GM19035 (cell line): ENCODE measurements around the gene DUSP14.

Experiments
- ATAC-seq: cut with Tn5 transposase; IDR thresholded peaks from one replicate; pipeline ENCODE4 v1.9.1; 2021; ENCODE audit not compliant: unreplicated experiment

DUSP14 gene

DNA sequence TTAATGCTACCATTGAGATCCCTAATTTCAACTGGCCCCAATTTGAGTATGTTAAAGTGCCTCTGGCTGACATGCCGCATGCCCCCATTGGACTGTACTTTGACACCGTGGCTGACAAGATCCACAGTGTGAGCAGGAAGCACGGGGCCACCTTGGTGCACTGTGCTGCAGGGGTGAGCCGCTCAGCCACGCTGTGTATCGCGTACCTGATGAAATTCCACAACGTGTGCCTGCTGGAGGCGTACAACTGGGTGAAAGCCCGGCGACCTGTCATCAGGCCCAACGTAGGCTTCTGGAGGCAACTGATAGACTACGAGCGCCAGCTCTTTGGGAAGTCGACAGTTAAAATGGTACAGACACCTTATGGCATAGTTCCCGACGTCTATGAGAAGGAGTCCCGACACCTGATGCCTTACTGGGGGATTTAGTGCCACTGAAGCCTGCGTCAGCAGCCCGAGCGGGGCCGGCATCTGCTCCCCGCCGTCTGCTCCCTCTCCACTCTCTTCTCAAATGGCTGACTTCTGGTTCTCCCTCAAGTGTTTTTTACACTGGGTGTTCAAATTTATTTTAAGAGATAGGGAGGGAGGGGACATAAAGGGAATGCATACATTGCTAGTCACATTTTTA, 22.9 kb downstream of the DUSP14 start:
- no peak for ATAC-seq

DNA sequence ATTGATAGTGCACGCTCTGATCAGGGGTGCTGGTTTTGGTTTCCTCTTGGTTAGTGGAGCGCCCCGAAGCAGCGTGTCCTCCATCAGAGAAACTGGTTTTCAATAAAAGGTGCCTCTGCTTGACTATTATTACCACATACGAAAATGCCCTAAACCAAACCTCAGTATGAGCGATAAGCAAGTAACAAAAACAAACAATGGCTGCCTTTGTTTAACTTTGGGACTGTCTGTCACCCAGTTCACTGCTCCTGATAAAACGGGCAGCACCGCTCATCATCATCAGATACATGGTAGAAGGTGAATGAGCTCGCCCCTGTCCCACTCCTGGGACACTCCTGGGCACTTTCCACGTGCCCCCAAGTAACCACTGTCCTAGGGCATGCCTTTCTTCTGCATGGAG, 24.0 kb downstream of the DUSP14 start:
- ATAC-seq = no peak

DNA sequence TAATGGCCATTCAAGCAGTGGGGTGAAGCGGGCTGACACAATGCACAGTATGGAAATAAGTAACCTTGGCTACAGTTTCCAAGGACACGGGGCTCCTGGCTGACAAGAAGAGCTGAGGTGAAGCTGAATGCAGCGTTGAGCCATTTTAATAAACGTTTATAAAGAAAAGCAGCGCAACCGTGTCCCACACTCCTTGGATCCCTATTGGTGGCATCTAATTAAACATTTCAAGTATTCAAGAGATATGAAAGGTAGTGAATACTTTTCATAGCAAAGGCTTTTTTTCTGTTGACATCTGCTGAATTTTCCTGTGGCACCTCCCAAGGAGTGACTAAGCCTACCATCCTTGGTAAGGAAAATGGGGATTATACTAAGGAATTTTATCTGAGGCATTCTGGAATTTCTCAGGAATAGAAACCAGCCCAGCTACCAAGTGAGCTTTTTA, 26.5 kb downstream of the DUSP14 start:
- ATAC-seq = no peak

DNA sequence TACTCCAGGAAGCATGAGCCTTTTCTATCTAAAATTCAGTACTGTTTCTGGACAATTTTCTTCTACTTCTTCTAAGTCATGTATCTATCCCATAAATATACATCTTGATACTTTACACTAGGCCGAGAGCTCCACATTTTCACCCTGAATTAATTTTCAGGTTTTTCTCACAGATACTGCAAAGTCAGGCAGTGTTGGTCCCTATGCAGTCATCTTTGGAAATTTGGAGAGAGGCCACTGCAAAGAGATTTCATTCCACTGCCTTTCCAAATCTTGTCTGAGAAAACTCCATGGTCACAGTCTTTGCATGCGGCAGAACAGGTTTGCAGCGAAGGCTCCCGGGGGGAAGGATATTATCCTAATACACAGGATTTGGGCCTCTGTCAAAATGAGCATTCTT, 28.2 kb downstream of the DUSP14 start:
- ATAC-seq = no peak

DNA sequence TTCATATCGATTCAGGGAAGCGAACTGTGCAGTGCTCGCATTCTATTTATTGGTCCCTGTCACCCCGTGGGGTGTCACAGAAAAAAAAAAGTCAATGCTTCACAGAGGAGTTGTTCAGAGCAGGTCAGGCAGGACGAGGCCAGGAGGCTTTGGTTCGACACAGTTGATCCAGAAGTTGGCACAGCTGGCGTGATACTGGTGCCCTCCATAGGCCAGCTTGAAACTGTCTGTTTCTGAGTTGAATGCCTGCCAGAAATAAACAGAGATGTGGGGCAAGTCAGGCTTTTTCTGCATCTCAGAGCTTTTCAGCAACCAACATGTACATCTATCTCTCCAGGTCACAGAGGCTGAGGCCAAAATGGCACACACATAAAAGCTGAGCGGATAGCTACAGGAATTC, 29.1 kb downstream of the DUSP14 start:
- no peak for ATAC-seq

DNA sequence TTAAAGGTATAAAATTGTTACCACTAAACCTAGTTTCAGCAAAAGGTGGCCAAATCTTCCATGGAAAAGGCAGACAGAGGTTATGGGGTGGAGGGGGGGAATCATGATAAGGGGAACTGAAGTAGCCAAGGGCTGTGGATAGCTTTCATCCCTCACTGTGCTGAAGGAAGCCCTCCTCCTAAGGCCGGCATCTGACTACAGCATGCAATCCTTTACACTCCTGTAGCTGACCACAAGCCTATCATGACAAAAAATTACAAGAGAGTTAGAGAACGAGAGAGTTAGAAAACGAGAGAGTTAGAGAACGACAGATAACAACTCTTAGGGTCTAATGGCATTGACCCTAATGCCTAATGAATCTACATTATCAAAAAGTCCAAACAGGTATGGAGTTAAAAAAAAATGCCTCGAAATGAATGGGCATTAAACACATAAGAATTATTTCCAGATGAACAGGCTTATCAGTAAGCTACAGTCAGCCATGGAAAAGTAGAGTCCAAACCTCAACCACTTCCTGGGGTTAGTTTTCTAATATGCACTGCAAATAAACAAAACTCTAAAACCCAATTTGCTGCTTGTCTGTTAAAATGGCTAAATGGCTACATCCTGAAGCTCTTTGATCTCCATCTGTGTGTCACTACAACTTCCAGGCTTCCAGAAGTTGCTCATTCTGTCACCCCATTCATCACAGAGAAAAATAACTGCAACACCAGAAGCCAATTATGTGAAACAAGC, 29.7 kb downstream of the DUSP14 start:
- no peak for ATAC-seq

DNA sequence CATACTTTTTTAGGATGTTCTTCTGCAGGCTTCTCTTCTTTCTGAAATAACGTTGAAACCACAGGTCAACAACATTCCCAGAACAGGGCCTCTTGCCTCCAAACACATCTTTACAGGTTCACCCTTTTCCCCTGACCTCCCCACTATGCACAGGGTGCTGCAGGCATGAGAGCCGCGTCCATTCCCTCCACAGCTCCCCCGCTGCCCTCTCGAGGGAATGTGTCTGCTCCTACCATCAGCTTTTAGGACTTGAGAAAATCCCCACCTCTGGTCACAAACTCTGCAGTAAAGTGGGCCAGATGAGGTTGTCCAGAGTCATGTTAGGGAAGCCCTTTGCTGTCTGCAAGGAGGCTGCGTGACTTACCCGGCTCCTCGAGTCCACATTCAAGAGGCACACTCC, 30.5 kb downstream of the DUSP14 start:
- no peak for ATAC-seq

DNA sequence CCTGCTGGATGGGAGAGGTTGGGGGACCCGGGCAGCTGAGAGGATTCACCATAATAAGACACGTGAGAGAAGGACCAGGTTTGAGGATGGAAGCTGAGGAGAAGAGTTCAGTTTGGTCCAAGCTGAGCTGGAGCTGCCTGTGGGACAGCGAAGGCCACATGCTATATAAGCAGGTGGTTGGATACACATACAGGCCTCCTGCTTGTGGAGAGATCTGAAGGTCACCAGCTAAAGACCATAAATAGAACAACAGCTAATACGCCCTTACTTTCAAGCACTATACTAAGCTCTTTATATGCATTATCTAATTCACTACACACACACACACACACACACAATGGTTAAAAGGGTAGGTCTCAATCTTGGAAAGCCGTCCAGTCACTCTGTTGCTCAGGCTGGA, 32.1 kb downstream of the DUSP14 start:
- ATAC-seq = no peak

DNA sequence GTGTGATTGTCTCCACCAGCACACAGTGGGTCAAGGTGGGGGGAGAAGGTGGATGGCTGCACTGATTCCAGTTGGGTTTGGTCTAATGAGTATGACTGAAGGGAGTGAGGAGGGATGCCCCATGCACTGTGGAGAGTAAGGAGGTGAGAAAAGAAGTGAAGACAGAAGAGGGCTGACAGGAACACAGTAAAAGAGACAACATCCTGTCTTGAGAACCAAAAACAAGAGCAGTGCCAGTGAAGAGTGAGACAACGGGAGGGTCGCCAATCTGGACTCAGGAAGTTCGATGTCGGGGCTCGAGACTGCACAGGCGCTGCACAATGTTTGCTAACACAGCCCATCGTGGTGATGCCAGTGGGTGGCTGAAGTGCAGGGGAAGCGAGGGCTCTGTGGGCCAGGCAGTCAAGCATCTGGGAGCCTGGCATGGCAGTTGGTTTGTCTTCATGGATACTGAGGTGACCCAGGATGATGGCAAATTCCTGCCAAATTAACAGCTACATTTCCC, 34.1 kb downstream of the DUSP14 start:
- no peak for ATAC-seq

DNA sequence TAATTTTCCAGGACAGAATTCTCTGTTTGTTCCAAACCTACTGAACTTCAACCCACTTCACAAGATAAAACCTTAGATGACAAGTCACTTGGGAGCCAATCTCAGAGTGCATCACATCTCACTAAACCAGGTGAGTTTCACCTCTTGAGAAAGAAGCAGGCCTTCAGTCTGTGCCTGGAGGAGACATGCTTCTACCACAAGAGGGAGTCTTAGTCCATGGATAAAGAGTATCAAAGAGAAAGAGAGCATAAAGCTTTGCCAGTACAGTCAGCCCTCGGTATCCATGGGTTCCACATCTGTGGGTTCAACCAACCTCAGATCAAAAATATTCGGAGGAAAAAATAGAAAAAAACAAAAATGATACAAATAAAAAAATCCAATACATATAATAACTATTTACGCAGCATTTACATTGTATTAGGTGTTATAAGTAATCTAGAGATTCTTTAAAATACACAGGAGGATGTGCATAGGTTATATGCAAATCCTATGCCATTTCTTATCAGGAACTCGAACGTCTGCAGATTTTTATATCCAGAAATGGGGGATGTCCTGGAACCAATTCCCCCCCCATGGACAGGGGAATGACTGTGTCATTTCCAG, 37.7 kb downstream of the DUSP14 start:
- ATAC-seq = no peak

DNA sequence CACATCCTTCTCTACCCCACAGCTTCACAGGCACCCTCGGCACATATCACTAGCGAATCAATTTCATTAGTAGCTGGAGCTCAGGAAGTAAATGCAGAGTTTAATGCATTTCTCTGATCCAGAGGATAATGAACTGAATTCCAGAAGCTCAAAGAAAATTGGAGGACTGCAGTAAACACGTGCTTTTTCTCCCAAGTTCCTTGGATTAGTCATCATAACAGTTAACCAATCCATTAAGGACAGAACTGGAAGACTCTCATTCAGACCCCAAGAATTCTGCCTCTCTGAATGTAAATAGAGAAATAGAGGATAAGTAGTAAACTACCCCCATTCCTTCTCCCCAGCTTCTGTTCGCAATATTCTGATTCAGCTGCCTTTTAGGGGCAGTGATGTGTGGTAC, 40.7 kb downstream of the DUSP14 start:
- ATAC-seq = no peak

DNA sequence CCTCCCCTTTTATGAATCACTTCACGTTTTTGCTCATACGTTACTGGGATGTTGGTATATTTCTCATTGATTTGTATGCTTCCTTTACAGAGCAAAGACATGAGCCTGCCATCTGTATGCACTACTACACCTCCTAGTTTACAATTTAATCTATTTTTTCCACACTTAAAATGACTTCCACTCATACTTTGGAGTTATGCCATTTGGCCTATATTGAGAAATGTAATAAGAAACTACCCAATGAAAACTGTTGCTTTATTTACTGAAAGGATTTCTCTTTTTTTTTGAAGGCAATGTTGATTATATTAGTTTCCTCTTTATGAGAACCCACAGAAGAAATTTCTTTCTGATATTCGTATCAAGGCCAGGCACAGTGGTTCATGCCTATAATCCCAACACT, 43.1 kb downstream of the DUSP14 start:
- no peak for ATAC-seq

DNA sequence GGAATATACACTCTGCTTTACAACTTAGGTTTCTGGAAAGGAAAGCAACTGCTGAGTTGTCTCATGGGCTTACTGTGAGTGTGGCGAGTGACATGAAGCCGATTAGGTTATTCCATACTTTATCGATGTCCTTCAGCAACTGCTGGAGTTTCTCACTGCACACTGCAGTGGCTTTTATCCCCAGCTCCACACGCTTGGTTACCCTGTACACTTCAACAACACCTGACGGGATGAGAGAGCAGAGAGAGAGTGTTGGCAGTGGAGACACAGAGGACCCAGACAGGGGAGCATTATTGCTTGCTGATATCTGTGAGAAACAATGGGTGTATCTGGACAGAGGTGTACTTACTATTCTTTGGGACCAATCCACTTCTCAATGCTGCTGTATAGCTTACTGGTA, 46.2 kb downstream of the DUSP14 start:
- no peak for ATAC-seq

DNA sequence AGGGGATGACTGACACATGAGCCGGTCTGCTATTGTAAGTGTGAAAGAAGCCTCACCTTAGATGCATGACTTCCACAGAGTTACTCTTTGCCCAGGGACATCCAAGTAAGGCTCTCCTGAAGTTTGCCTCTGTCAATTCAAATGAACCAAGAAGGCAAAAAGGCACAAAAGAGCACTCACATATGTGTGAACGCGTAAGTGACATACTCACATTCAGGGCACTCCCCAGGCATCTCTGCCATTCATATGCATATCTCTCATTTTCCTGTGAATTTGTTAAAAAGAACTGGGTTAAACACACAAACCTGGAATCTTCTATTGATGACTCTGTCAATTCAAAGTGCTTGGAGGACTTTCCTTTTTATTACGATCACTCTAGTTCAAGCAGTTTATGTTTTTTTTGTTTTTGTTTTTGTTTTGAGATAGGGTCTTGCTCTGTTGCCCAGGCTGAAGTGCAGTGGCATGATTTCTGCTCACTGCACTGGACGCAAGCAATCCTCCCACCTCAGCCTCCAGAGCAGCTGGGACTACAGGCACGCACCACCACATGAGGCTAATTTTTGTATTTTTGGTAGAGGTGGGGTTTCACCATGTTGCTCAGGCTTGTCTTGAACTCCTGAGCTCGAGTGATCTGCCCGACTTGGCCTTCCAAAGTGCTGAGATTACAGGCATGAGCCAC, 49.4 kb downstream of the DUSP14 start:
- no peak for ATAC-seq

DNA sequence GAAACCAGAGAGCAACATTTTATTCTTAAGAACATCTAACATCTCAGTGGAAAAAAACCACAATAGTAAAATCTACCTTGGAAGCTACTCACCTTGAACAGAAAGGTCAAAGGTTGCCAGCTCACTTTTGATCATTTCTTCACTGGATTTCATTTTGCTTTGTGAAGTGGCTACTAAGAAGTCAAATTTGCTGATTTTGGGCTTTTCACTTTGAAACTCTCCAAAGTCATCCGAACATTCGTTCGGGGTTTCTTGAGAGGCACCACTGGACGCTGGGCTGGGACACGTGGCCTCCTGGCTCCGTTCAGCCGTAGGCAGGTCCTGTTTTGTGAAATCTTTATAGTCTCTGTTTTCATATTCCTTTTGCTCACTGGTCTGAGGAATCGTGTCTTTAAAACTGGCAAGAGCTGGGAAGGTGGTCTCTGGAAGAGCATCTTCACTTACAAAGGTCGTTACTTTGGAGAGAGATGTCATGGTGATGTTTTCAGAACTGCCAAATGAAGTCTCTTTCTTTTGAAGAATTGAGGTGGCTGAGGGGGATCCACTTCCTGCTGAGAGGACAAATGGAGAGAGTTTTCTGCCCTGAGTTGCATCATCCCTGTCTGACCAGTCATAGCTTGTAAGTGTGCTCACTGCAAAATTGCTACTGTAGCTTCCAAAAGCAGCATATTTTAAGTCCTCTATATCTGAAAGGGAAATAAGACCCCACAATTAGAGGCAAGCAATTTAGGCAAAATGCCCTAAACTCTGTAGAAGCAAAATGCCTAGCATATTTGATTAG, 52.4 kb downstream of the DUSP14 start:
- no peak for ATAC-seq

DNA sequence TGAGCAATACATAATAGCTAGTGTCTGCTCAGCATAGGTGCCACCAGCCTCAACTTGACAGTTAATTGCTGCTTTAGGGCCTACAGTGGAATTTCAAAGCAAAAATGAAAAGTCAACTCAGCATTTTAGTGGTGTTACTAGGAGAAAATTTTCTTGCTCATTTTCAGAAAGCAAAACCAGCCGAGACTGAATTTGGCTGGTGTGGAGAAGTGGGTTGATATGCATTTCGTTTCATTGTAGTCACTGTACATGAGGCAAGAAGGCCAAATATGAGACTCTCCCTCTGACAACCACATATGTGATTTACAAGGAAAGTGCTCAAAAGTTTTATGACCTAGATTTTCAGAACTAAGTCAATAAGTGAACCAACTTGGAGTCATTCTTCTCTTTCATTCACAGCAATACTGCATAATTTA, 54.0 kb downstream of the DUSP14 start:
- ATAC-seq = no peak

DNA sequence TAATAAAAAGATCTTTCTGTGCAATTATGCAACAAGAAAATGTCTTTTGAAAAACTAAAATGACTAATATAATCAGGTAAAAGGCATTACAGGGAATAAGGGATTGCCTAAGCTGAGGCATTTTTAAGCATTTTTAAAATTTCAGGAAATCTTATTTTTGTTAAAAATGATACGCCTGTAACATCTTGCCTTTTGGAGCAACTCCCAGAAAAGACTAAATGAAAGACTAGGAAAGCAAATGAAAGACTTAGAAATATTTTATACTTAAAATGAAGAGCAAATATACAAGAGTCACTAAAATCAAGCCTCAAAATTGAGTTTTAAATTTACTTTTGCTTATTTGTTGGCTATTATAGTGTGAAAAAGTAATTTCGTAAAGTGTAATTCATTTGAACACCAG, 55.8 kb downstream of the DUSP14 start:
- ATAC-seq = no peak

DNA sequence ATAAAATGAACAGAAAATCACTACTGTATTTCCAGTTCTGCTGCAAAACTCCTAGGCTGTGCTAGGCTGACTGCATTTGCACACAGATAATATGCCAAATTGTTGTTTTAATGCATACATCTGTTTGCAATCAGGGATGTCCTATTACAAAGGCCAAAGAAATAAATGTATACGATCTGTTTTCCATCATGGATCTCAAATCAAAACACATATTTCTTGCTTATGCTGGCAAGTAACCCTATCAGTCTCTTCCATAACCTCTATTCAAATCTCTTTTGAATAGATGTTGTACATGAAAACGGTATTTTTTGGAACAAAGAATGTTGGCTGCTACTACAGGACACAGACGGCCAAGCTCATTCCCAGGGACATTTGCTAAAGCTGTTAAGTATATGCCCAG, 56.6 kb downstream of the DUSP14 start:
- no peak for ATAC-seq

DNA sequence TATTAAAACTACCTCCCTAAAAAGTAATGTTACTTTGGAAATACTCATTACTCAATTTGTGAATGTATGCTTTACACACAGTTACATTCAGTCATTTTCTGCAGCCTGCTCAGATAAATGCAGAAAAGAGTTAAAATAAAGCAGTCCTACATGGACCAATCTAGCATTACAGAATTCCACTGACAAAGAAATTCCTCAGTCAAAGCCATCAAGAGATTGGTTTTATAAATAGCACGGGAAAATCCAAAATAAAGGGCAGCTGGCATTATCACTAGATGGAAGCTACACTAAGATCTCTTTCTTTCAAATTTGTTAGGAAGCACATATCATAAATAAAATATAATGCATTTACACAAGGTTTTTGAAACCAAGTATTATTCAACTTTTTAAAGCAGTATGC, 58.3 kb downstream of the DUSP14 start:
- no peak for ATAC-seq

DNA sequence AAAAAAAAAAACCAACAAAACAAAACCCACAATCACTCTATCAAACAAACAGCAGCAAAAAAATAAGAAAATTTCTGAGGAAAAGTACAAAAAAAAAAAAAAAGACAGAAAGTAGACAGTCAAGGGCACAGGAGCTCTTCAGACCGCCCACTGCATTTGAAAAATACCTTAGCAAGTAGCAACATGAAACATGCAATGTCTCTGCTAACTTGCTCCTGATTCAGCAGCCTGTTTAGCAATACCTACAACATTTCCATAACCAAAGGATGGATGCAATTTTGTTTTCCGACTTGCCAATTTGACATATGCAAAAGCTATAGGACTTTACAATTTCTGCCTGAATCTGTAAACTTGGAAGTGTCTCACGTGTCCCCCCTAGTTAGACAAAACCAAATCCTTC, 62.1 kb downstream of the DUSP14 start:
- ATAC-seq = no peak

DNA sequence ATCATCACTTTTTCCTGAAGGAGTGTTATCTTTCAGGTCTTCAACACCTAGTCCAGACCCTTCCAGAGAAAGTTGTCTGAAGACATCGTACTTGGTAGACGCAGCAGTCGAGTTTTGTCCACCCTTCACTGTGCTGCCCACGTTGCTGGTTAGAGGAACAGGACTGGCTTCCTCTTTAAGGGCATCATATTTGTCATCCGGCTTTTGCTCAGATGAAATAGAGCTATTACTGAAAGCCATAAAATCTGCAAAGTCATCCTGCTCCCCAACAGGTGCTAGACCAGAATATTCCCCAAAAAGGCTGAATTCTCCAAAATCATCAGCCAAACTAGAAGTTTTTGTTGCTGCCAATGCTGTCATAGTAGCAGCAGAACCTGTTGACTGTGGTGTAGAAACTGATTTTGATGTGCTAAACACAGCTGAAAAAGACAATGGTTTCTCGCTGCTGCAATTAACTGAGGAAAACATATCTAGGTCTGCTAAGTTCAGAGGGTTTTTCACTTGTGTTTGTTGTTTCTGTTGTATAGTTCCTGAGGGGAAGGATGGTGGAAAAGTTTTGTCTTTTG, 63.8 kb downstream of the DUSP14 start:
- no peak for ATAC-seq
